ENCODE results near the gene C9orf152.

DNA sequence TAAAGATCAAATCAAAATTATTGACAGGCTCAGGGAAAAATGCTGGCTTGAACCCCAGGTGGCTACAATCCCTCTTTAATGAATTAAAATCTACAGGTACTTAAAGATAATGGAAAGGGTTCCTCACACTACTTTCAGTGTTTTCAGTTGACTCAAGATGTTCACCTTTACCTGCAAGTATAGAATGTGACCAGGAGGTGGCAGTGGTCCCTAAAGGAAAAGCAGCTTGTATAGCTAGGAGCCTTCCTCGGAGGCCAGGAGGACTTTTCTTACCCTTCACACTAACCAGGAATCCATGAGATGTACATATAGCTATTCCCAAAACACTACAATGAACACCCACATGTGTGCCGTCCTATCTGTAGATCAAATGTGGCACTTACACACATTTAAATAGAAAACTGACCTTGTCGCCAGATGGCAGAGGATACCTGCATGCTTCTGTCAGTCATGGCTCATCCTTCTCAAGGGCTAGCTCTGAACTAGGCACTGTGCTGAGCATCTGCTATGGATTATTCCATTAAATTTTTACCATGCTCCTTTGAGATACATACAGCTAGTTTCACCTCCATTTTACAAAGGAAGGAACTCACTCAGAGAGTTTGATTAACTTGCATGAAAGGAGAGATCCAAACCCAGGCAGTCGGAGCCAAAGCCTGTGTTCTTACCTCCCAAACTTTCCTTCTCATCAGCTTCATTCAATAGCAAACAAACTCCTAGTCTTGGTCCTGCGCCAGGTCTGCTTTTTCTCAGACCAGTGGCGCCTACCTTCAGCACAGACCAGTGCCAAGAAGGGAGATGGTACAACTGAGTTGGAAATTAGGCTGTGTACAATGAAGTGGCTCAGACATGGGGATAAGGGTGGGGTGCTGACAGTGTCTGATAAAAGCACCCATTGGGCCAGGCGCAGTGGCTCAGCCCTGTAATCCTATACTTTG lies 24.5 kb downstream of the C9orf152 start:
- TF ChIP-seq POLR2AphosphoS5 (IDR thresholded peaks at IDR 0.05): peak in 3 of 4 donors; percentile 16 to 58 (median 21)
- peak; percentile 70 to 79 (median 74) for TF ChIP-seq CTCF (IDR thresholded peaks at IDR 0.05)
- TF ChIP-seq POLR2A (IDR thresholded peaks at IDR 0.05): no peak
